ENCODE results near the gene LAMTOR2. TPM values are rescaled to one million over a fixed set of nuclear protein-coding genes. Genes with fewer than 3 reads are reported as not detected.

Gene LAMTOR2
- total and polyA plus RNA-seq, 10 of the 15 experiments (the other 5 are each of a cell fraction or from before 2014, with no cell fraction given), result 71.9 to 264 (median 97.0) TPM

- no peak overlapping the region for H3K27ac ChIP-seq (ENCODE audit: control insufficient read depth, insufficient read depth)
- H3K27me3 ChIP-seq (replicated peaks in 1 of 2; ENCODE audit: control insufficient read depth in 2 of 2, insufficient read depth in 2 of 2, low read length in 1 of 2), result no peaks in the 10 kb centered on the region
- no peaks in the 10 kb centered on the region for H4K20me1 ChIP-seq (ENCODE audit: control insufficient read depth, insufficient read depth)
- RAD21 ChIA-PET (ENCODE audit: unreplicated experiment), result interaction anchor here (1.5 kb wide), 1 partner anchor 137 kb away, joined by 4 read pairs; no protein-coding TSS in a partner anchor
- CTCF ChIA-PET, result interaction anchor here (1.0 to 2.6 kb wide), 7 partner anchors 9 to 292 kb away, joined by 3 to 24 read pairs (median 4); no protein-coding TSS in a partner anchor
- POLR2A ChIA-PET, result interaction anchor here (0.5 to 1.2 kb wide), 4 partner anchors 8 to 349 kb away, joined by 3 to 6 read pairs (median 3); no protein-coding TSS in a partner anchor
- H3K9ac ChIP-seq (ENCODE audit: control insufficient read depth, insufficient read depth, low read length), result no peak overlapping the region
- H3K4me3 ChIP-seq, result 0 out of 2 replicates have a peak overlapping the region, but pooled peaks have one; percentile 86
- H3K4me1 ChIP-seq (ENCODE audit: control insufficient read depth, insufficient read depth, low read length), result peaks cover 10% of the 10 kb centered on the region
- no peaks in the 10 kb centered on the region for H3K36me3 ChIP-seq (ENCODE audit: control insufficient read depth in 2 of 2, insufficient read depth in 2 of 2, low read length in 1 of 2)
- FAIRE-seq, result no peak
- 96% methylated on average over 3 of the region's 3 CpGs for WGBS (ENCODE audit: insufficient coverage, insufficient replicate concordance, low lambda C conversion rate, missing lambda C conversion rate)
- no peak for DNase-seq (ENCODE audit: low read depth, low spot score)
- SMC1A ChIA-PET (ENCODE audit: uncharacterized antibody, unreplicated experiment), result interaction anchor here (1.0 to 2.0 kb wide), 2 partner anchors 9 to 157 kb away, joined by 3 to 8 read pairs; no protein-coding TSS in a partner anchor
- H2AFZ ChIP-seq (ENCODE audit: control insufficient read depth, low read depth, low read length), result no peak overlapping the region
- BruUV-seq (replicated peaks), result no TSS peak
- peak overlapping the region; percentile 94; the same call in 1 of the 2 replicates for H3K4me2 ChIP-seq (ENCODE audit: control insufficient read depth, insufficient read depth)
- no peak for ATAC-seq
- peaks cover 2% of the 10 kb centered on the region; the same call in 1 of the 2 replicates for H3K79me2 ChIP-seq (ENCODE audit: control insufficient read depth, insufficient read depth, low read length)
- intact Hi-C loops (cut with micrococcal nuclease; ENCODE audit: unreplicated experiment) (no loop called here), in situ Hi-C loops (cut with MboI) (no loop called here)
- no peak for TF ChIP-seq POLR2AphosphoS2 (IDR thresholded peaks at IDR 0.05; ENCODE audit: low read depth, low read length)
- TF ChIP-seq CTCF (IDR thresholded peaks at IDR 0.05 in 2 of 3, conservative IDR thresholded peaks at IDR 0.05 in 1 of 3; ENCODE audit: control insufficient read depth in 2 of 3, extremely low read depth in 1 of 3, insufficient read depth in 1 of 3, low read depth in 3 of 3, low read length in 3 of 3), result 0 out of 6 replicates have a peak, but pooled peaks of 1 of the 3 experiments have one; percentile 0
- no peak for TF ChIP-seq ESRRA (IDR thresholded peaks at IDR 0.05; ENCODE audit: low read length)
- TF ChIP-seq ZNF687 (IDR thresholded peaks at IDR 0.05), result no peak
- TF ChIP-seq NR2C2 (IDR thresholded peaks at IDR 0.05; ENCODE audit: borderline replicate concordance, control insufficient read depth, insufficient read length, low read depth), result no peak
- no peak for TF ChIP-seq HSF1 (IDR thresholded peaks at IDR 0.05; ENCODE audit: low read depth, low read length)
- no peaks in the 10 kb centered on the region; the same call in 2 of the 3 replicates for H3K9me3 ChIP-seq (replicated peaks; ENCODE audit: control insufficient read depth, insufficient read depth, low read length)
These were observed 20.6 kb downstream of the LAMTOR2 start for GRCh38 chr1:156075162-156075561.

All from GM12878 (cell line).